ENCODE results near the gene PCSK1.

Gene PCSK1

GRCh38 chr5:96415897-96416296, 17.2 kb downstream of the PCSK1 start:
- TF ChIP-seq CTCF (IDR thresholded peaks at IDR 0.05), result no peak

DNA sequence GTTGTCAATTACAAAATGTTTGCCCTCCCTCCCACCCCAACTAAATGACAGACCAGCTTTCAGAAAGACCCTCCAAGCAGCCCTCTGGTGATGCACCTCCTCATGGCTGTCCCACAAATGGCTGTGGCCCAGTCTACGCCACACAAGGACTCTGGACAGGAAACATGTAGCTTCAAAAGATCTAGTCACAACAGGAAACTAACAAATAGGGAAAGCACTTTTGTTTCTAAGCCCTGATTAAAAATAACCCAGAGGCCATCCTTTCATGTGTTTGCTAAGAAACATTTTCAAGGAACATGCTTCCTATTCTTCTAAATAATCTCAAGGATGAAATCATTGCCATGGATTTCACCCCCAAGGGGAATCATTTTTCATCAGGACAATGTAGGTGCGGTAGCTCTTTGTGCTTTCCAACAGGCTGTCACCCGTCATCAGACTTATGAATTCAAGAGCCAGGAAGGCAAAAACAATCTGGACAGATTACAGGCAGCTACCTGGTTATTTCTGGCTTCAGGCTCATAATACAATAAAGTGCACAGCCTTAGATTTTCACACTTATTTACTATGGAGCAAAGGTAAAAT, 20.1 kb downstream of the PCSK1 start:
- TF ChIP-seq CTCF (IDR thresholded peaks at IDR 0.05), result no peak

DNA sequence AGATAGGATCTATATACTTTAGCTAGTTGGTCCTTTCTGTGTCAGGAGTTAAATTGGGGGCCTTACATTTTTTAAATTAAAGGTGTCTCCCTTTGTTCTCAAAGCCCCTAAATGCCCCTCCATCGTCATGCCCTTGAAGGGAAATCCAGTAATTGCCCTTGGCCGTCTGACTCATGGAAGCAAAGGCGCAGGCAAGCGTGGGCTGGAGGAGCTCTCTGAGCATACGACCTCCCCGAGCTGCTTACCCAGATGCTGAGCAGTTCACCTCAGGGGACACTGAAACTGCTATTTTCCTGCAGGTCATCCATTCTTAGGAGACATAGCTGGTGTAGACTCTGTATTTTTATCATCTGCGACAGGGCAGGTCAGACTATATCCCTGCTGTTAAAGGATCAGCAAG, 23.0 kb downstream of the PCSK1 start:
- TF ChIP-seq CTCF (IDR thresholded peaks at IDR 0.05), result no peak

DNA sequence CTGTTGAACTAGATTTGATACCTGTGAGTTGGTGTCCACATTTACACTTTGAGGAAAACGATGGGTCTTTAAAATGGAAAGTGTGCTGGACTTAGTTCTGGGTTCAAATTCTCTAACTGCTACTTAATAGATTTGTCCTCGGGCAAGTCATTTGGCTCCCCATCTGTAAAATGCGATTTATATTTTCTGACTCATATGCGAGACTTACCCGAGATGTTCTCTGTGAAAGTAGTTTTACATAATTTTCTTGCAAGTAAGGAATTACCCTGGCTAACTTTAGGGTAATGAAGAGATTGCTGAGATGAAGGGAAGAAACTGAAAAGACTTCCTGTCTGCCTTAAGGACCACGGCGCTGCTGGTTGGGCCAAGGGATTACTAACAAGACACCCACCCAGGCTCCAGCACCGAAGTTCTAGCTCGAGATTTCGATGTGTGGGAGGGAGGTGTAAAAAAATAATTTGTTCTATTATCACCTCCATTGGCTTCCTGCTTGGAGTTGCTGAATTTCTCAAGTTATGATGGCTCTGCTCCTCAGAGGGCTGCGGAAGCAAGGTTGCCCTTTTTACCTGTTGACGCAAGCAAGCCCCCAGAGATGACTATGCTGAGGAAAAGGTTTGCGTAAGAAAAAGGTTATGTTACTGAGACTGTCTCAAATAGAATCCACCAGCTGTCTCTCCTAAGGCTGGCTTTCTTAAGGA, 24.1 kb downstream of the PCSK1 start:
- no peak for TF ChIP-seq CTCF (IDR thresholded peaks at IDR 0.05)

DNA sequence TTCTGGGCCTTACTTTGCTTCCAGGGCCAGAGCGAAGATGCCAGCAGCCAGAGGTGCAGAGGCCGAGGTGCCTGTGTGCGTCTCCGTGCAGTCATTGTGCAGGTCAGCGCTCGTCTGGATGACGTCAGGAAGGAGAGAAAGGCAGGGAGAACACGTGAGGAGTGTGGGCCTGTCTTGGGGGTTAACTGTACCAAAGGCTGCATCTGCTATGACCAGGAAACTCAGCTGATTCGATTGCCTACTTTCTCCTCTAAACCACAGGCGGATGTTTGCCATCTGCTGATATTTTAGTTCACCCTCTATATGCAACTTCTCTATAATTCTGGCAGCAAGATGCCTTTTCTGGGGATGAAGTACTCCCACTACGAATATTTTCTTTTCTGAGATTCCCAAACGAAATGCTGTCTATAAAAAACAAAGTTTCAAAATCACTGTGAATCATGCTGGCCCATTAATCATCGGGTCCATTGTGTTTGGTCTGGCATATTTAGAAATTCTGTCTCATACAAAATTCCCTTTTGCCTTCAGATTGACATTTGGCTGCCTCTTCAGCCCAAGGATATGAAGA, 24.8 kb downstream of the PCSK1 start:
- no peak for TF ChIP-seq CTCF (IDR thresholded peaks at IDR 0.05)

GRCh38 chr5:96407436-96407835, 25.6 kb downstream of the PCSK1 start:
- no peak for TF ChIP-seq CTCF (IDR thresholded peaks at IDR 0.05)

GRCh38 chr5:96404191-96404867, 28.7 kb downstream of the PCSK1 start:
- TF ChIP-seq CTCF (IDR thresholded peaks at IDR 0.05), result no peak
